Neural progenitor cell (in vitro differentiated cells): ENCODE data around the gene GIGYF1. TPM values are rescaled to one million over a fixed set of nuclear protein-coding genes. Genes with fewer than 3 reads are reported as not detected.

Experiments used
- DNase-seq: peaks from one replicate; pipeline ENCODE4 v3.0.0-alpha.2; 2016; ENCODE audit warnings: low spot score
- H2AFZ ChIP-seq: fragments of 200-600 bp; sonication (generic); replicated peaks from 2 replicates; pipeline ENCODE4 v1.6.1; 2016; ENCODE audit warnings: antibody characterized with exemption
- H3F3A ChIP-seq: fragments of 200-600 bp; sonication (generic); 2 replicates; pipeline ENCODE4 v1.6.1; 2016; ENCODE audit warnings: antibody characterized with exemption, low read depth
- H3K27ac ChIP-seq: fragments of 200-600 bp; sonication (generic); 2 replicates; pipeline ENCODE4 v1.5.1; 2016; ENCODE audit warnings: mild to moderate bottlenecking
- H3K27me3 ChIP-seq: fragments of 200-600 bp; sonication (generic); 2 replicates; pipeline ENCODE4 v1.6.1; 2016; ENCODE audit warnings: mild to moderate bottlenecking, moderate library complexity
- H3K36me3 ChIP-seq: fragments of 200-600 bp; sonication (generic); 2 replicates; pipeline ENCODE4 v1.5.1; 2016
- H3K4me1 ChIP-seq: fragments of 200-600 bp; sonication (generic); 2 replicates; pipeline ENCODE4 v1.6.1; 2016; ENCODE audit warnings: mixed run types
- H3K4me2 ChIP-seq: fragments of 200-600 bp; sonication (generic); 2 replicates; pipeline ENCODE4 v1.6.1; 2016
- H3K4me3 ChIP-seq: fragments of 200-600 bp; sonication (generic); 2 replicates; pipeline ENCODE4 v1.5.1; 2016
- H3K79me2 ChIP-seq: fragments of 200-600 bp; sonication (generic); 2 replicates; pipeline ENCODE4 v1.6.1; 2016; ENCODE audit warnings: low read depth
- H3K9ac ChIP-seq: fragments of 200-600 bp; sonication (generic); 2 replicates; pipeline ENCODE4 v1.6.1; 2016
- H3K9me3 ChIP-seq: fragments of 200-600 bp; sonication (generic); 2 replicates; pipeline ENCODE4 v1.5.1; 2016; ENCODE audit warnings: low read depth
- H4K20me1 ChIP-seq: fragments of 200-600 bp; sonication (generic); 2 replicates; pipeline ENCODE4 v1.6.1; 2016; ENCODE audit warnings: low read depth
- H3K27ac Mint-ChIP-seq: 3 replicates; pipeline ENCODE4 v1.8.0; 2021; ENCODE audit warnings: mixed read lengths
- H3K27me3 Mint-ChIP-seq: 2 replicates; pipeline ENCODE4 v1.8.0; 2022; ENCODE audit warnings: low read depth, mild to moderate bottlenecking, inconsistent platforms, moderate library complexity, mixed read lengths; ENCODE audit not compliant: insufficient read depth
- H3K36me3 Mint-ChIP-seq: 3 replicates; pipeline ENCODE4 v1.8.0; 2021; ENCODE audit warnings: mixed read lengths
- H3K4me1 Mint-ChIP-seq: 3 replicates; pipeline ENCODE4 v1.8.0; 2021; ENCODE audit warnings: mixed read lengths
- H3K4me3 Mint-ChIP-seq: 3 replicates; pipeline ENCODE4 v1.8.0; 2021; ENCODE audit warnings: mild to moderate bottlenecking, moderate library complexity, mixed read lengths
- H3K9me3 Mint-ChIP-seq: 3 replicates; pipeline ENCODE4 v1.8.0; 2020; ENCODE audit warnings: mixed read lengths
- CTCF ChIP-seq: fragments of 200-600 bp; sonication (generic); IDR thresholded peaks from 2 replicates; pipeline ENCODE4 v1.5.1; 2017; ENCODE audit warnings: antibody characterized with exemption, mild to moderate bottlenecking
- EZH2 ChIP-seq: fragments of 200-600 bp; sonication (generic); IDR thresholded peaks from 2 replicates; pipeline ENCODE4 v1.6.1; 2017; ENCODE audit warnings: antibody characterized with exemption, mild to moderate bottlenecking, moderate library complexity
- EZH2phosphoT487 ChIP-seq: fragments of 200-600 bp; sonication (generic); IDR thresholded peaks from 2 replicates; pipeline ENCODE4 v1.6.1; 2017; ENCODE audit warnings: antibody characterized with exemption
- total RNA-seq: library from RNA; depleted of rRNA; stranded (reverse); fragments of >200 nt; gene quantifications from 2 replicates; pipeline ENCODE4 v1.2.3, GENCODE V29; 2015; ENCODE audit warnings: low replicate concordance

Gene GIGYF1
- total RNA-seq, 1 donor from 2014 or later = 24.2 TPM

GRCh38 chr7:100685049-100685605, 8.9 kb downstream of the GIGYF1 start:
- H3F3A ChIP-seq = peaks cover 27% of the 10 kb centered on the region
- no peak overlapping the region for H3K9ac ChIP-seq
- TF ChIP-seq CTCF (no peak), EZH2 (no peak), EZH2phosphoT487 (no peak)
- H3K4me1 Mint-ChIP-seq = peaks cover 13% of the 10 kb centered on the region
- H3K4me1 ChIP-seq = peaks cover 3% of the 10 kb centered on the region
- H3K4me3 ChIP-seq = no peak overlapping the region
- no peak for DNase-seq
- no peaks in the 10 kb centered on the region for H3K27me3 ChIP-seq
- H3K9me3 ChIP-seq = no peaks in the 10 kb centered on the region
- no peaks in the 10 kb centered on the region for H3K9me3 Mint-ChIP-seq
- H3K27me3 Mint-ChIP-seq = peaks cover 2% of the 10 kb centered on the region
- no peak overlapping the region for H3K4me2 ChIP-seq
- no peak overlapping the region for H3K27ac ChIP-seq
- no peaks in the 10 kb centered on the region for H3K36me3 ChIP-seq
- H4K20me1 ChIP-seq = peaks cover 75% of the 10 kb centered on the region
- H3K36me3 Mint-ChIP-seq = peaks cover 10% of the 10 kb centered on the region
- H3K4me3 Mint-ChIP-seq = no peak overlapping the region
- H3K79me2 ChIP-seq = peaks cover 26% of the 10 kb centered on the region
- H3K27ac Mint-ChIP-seq = no peak overlapping the region
- H2AFZ ChIP-seq = no peak overlapping the region

GRCh38 chr7:100684534-100685042, 9.5 kb downstream of the GIGYF1 start:
- DNase-seq = no peak
- H3K79me2 ChIP-seq = peaks cover 20% of the 10 kb centered on the region
- no peak overlapping the region for H3K4me3 Mint-ChIP-seq
- H3F3A ChIP-seq = peaks cover 31% of the 10 kb centered on the region
- H3K9me3 Mint-ChIP-seq = no peaks in the 10 kb centered on the region
- TF ChIP-seq EZH2 = no peak
- TF ChIP-seq EZH2phosphoT487 = no peak
- TF ChIP-seq CTCF = no peak
- no peak overlapping the region for H3K4me3 ChIP-seq
- H4K20me1 ChIP-seq = peaks cover 75% of the 10 kb centered on the region
- peaks cover 10% of the 10 kb centered on the region for H3K36me3 Mint-ChIP-seq
- no peak overlapping the region for H3K27ac Mint-ChIP-seq
- H3K27me3 Mint-ChIP-seq = peaks cover 3% of the 10 kb centered on the region
- no peaks in the 10 kb centered on the region for H3K36me3 ChIP-seq
- no peaks in the 10 kb centered on the region for H3K27me3 ChIP-seq
- H3K9ac ChIP-seq = no peak overlapping the region
- H3K27ac ChIP-seq = no peak overlapping the region
- no peak overlapping the region for H3K4me2 ChIP-seq
- H2AFZ ChIP-seq = no peak overlapping the region
- H3K9me3 ChIP-seq = no peaks in the 10 kb centered on the region
- H3K4me1 Mint-ChIP-seq = peaks cover 9% of the 10 kb centered on the region
- H3K4me1 ChIP-seq = no peaks in the 10 kb centered on the region

GRCh38 chr7:100683659-100684533, 10.2 kb downstream of the GIGYF1 start:
- H3K27me3 Mint-ChIP-seq = peaks cover 3% of the 10 kb centered on the region
- H3K36me3 Mint-ChIP-seq = peaks cover 9% of the 10 kb centered on the region

More at GRCh38 chr7:100683659-100684533, 10.2 kb downstream of the GIGYF1 start:
- Histone ChIP-seq H3K27me3 (no peaks in the 10 kb centered on the region), H3K9ac (no peak overlapping the region), H3K79me2 (peaks cover 14% of the 10 kb centered on the region), H3K9me3 (no peaks in the 10 kb centered on the region), H3K36me3 (no peaks in the 10 kb centered on the region), H4K20me1 (peaks cover 74% of the 10 kb centered on the region), H3F3A (peaks cover 38% of the 10 kb centered on the region), H2AFZ (no peak overlapping the region), H3K4me2 (no peak overlapping the region), H3K27ac (no peak overlapping the region), H3K4me1 (no peaks in the 10 kb centered on the region), H3K4me3 (no peak overlapping the region)
- H3K4me3 Mint-ChIP-seq = no peak overlapping the region
- no peaks in the 10 kb centered on the region for H3K9me3 Mint-ChIP-seq
- no peak for DNase-seq
- peaks cover 8% of the 10 kb centered on the region for H3K4me1 Mint-ChIP-seq
- no peak overlapping the region for H3K27ac Mint-ChIP-seq
- no peak for TF ChIP-seq EZH2phosphoT487
- TF ChIP-seq CTCF = no peak
- TF ChIP-seq EZH2 = no peak
